ENCODE data around the gene BLNK.

BLNK gene

GRCh38 chr10:96228408-96228994 lies 42.9 kb downstream of the BLNK start:
- Histone ChIP-seq H2AFZ (ENCODE audit: low read length) (no peak overlapping the region), H3K79me1 (ENCODE audit: low read depth, low read length) (no peaks in the 10 kb centered on the region), H3K23ac (ENCODE audit: low read depth, low read length, poor library complexity) (no peak overlapping the region), H2BK120ac (ENCODE audit: low read depth, low read length) (no peak overlapping the region), H3K9me3 (replicated peaks in 1 of 2; ENCODE audit: control insufficient read depth in 2 of 2, insufficient read depth in 1 of 2, low read depth in 1 of 2, low read length in 2 of 2) (no peaks in the 10 kb centered on the region), H3K18ac (ENCODE audit: low read length) (no peak overlapping the region), H4K91ac (ENCODE audit: low read depth, low read length, poor library complexity) (no peak overlapping the region), H3K4me2 (ENCODE audit: insufficient read depth, low read length, poor library complexity, severe bottlenecking) (no peak overlapping the region), H2AK5ac (ENCODE audit: low read depth, low read length) (no peak overlapping the region), H2BK5ac (ENCODE audit: low read length) (no peak overlapping the region), H3K36me3 (replicated peaks in 1 of 2; ENCODE audit: control insufficient read depth in 2 of 2, insufficient read depth in 2 of 2, low read length in 2 of 2) (no peaks in the 10 kb centered on the region), H3K27me3 (ENCODE audit: control insufficient read depth in 3 of 3, insufficient read depth in 3 of 3, low read depth in 1 of 3, low read length in 3 of 3) (peaks cover 0 to 13% (median 0%) of the 10 kb centered on the region in 3 experiments), H3K4ac (ENCODE audit: low read length) (no peak overlapping the region), H3K27ac (replicated peaks; ENCODE audit: low read length) (no peak overlapping the region), H3K4me1 (ENCODE audit: control insufficient read depth in 2 of 2, insufficient read depth in 1 of 2, low read depth in 1 of 2, low read length in 2 of 2) (no peaks in the 10 kb centered on the region), H3K9ac (ENCODE audit: low read depth, low read length, poor library complexity) (no peak overlapping the region), H3K4me3 (ENCODE audit: low read length in 2 of 2) (no peak overlapping the region), H3K14ac (ENCODE audit: low read length) (no peak overlapping the region), H2BK12ac (ENCODE audit: low read length) (no peak overlapping the region), H4K8ac (ENCODE audit: low read depth, low read length) (no peak overlapping the region), H2BK15ac (ENCODE audit: low read length) (no peak overlapping the region)
- no CpG with 5 or more reads among the region's 9 CpGs for WGBS, 2 donors (ENCODE audit: extremely low coverage in 2 of 2, insufficient read length in 2 of 2, insufficient replicate concordance in 1 of 2)
- DNase-seq (ENCODE audit: low spot score) = no peak

- H4K91ac ChIP-seq (ENCODE audit: low read depth, low read length, poor library complexity) = no peak overlapping the region
- H4K8ac ChIP-seq (ENCODE audit: low read depth, low read length) = no peak overlapping the region
- H3K9me3 ChIP-seq (replicated peaks in 1 of 2; ENCODE audit: control insufficient read depth in 2 of 2, insufficient read depth in 1 of 2, low read depth in 1 of 2, low read length in 2 of 2) = no peaks in the 10 kb centered on the region
- H3K4me2 ChIP-seq (ENCODE audit: insufficient read depth, low read length, poor library complexity, severe bottlenecking) = no peak overlapping the region
- no peak overlapping the region for H3K9ac ChIP-seq (ENCODE audit: low read depth, low read length, poor library complexity)
- no peak overlapping the region for H3K14ac ChIP-seq (ENCODE audit: low read length)
- no peak overlapping the region for H2BK5ac ChIP-seq (ENCODE audit: low read length)
- H3K79me1 ChIP-seq (ENCODE audit: low read depth, low read length) = no peaks in the 10 kb centered on the region
- no peak overlapping the region for H3K18ac ChIP-seq (ENCODE audit: low read length)
- DNase-seq (ENCODE audit: low spot score) = no peak
- no peak overlapping the region for H3K4ac ChIP-seq (ENCODE audit: low read length)
- H2BK120ac ChIP-seq (ENCODE audit: low read depth, low read length) = no peak overlapping the region
- H3K4me3 ChIP-seq (ENCODE audit: low read length in 2 of 2) = no peak overlapping the region
- whole genome bisulfite sequencing, 2 donors (ENCODE audit: extremely low coverage in 2 of 2, insufficient read length in 2 of 2, insufficient replicate concordance in 1 of 2) = no CpG with 5 or more reads among the region's 19 CpGs
- H3K4me1 ChIP-seq (ENCODE audit: control insufficient read depth in 2 of 2, insufficient read depth in 1 of 2, low read depth in 1 of 2, low read length in 2 of 2) = no peaks in the 10 kb centered on the region
- no peaks in the 10 kb centered on the region for H3K36me3 ChIP-seq (replicated peaks in 1 of 2; ENCODE audit: control insufficient read depth in 2 of 2, insufficient read depth in 2 of 2, low read length in 2 of 2)
- H2BK15ac ChIP-seq (ENCODE audit: low read length) = no peak overlapping the region
- peak overlapping the region; percentile 26 for H3K23ac ChIP-seq (ENCODE audit: low read depth, low read length, poor library complexity)
- no peak overlapping the region for H2BK12ac ChIP-seq (ENCODE audit: low read length)
- peaks cover 0 to 13% (median 0%) of the 10 kb centered on the region in 3 experiments for H3K27me3 ChIP-seq (ENCODE audit: control insufficient read depth in 3 of 3, insufficient read depth in 3 of 3, low read depth in 1 of 3, low read length in 3 of 3)
- H2AFZ ChIP-seq (ENCODE audit: low read length) = no peak overlapping the region
- no peak overlapping the region for H3K27ac ChIP-seq (replicated peaks; ENCODE audit: low read length)
- H2AK5ac ChIP-seq (ENCODE audit: low read depth, low read length) = no peak overlapping the region
Observed at GRCh38 chr10:96227206-96227605, 44.2 kb downstream of the BLNK start.

- H4K8ac ChIP-seq (ENCODE audit: low read depth, low read length) = no peak overlapping the region
- no CpG with 5 or more reads among the region's 6 CpGs for WGBS, 2 donors (ENCODE audit: extremely low coverage in 2 of 2, insufficient read length in 2 of 2, insufficient replicate concordance in 1 of 2)
- no peak for DNase-seq (ENCODE audit: low spot score)
Observed at GRCh38 chr10:96225119-96225518, 46.2 kb downstream of the BLNK start.

GRCh38 chr10:96222908-96223307 lies 48.5 kb downstream of the BLNK start:
- no peak overlapping the region for H2BK120ac ChIP-seq (ENCODE audit: low read depth, low read length)
- no peak overlapping the region for H3K23ac ChIP-seq (ENCODE audit: low read depth, low read length, poor library complexity)
- no peak overlapping the region for H3K27ac ChIP-seq (replicated peaks; ENCODE audit: low read length)
- no peak overlapping the region for H2BK15ac ChIP-seq (ENCODE audit: low read length)
- H2AFZ ChIP-seq (ENCODE audit: low read length) = no peak overlapping the region
- H3K4me2 ChIP-seq (ENCODE audit: insufficient read depth, low read length, poor library complexity, severe bottlenecking) = no peak overlapping the region
- no peak overlapping the region for H3K4me3 ChIP-seq (ENCODE audit: low read length in 2 of 2)
- DNase-seq (ENCODE audit: low spot score) = no peak
- no peak overlapping the region for H4K91ac ChIP-seq (ENCODE audit: low read depth, low read length, poor library complexity)
- no peak overlapping the region for H3K18ac ChIP-seq (ENCODE audit: low read length)
- H3K4ac ChIP-seq (ENCODE audit: low read length) = no peak overlapping the region
- no peaks in the 10 kb centered on the region for H3K4me1 ChIP-seq (ENCODE audit: control insufficient read depth in 2 of 2, insufficient read depth in 1 of 2, low read depth in 1 of 2, low read length in 2 of 2)
- H2BK12ac ChIP-seq (ENCODE audit: low read length) = no peak overlapping the region
- no peaks in the 10 kb centered on the region for H3K9me3 ChIP-seq (replicated peaks in 1 of 2; ENCODE audit: control insufficient read depth in 2 of 2, insufficient read depth in 1 of 2, low read depth in 1 of 2, low read length in 2 of 2)
- H3K27me3 ChIP-seq (ENCODE audit: control insufficient read depth in 3 of 3, insufficient read depth in 3 of 3, low read depth in 1 of 3, low read length in 3 of 3) = peaks cover 0 to 16% (median 0%) of the 10 kb centered on the region in 3 experiments
- no peak overlapping the region for H2BK5ac ChIP-seq (ENCODE audit: low read length)
- H3K14ac ChIP-seq (ENCODE audit: low read length) = no peak overlapping the region
- no CpG with 5 or more reads among the region's 10 CpGs for WGBS, 2 donors (ENCODE audit: extremely low coverage in 2 of 2, insufficient read length in 2 of 2, insufficient replicate concordance in 1 of 2)
- H3K9ac ChIP-seq (ENCODE audit: low read depth, low read length, poor library complexity) = no peak overlapping the region
- H3K79me1 ChIP-seq (ENCODE audit: low read depth, low read length) = no peaks in the 10 kb centered on the region
- no peaks in the 10 kb centered on the region for H3K36me3 ChIP-seq (replicated peaks in 1 of 2; ENCODE audit: control insufficient read depth in 2 of 2, insufficient read depth in 2 of 2, low read length in 2 of 2)
- no peak overlapping the region for H2AK5ac ChIP-seq (ENCODE audit: low read depth, low read length)
- H4K8ac ChIP-seq (ENCODE audit: low read depth, low read length) = no peak overlapping the region

More at GRCh38 chr10:96225119-96225518, 46.2 kb downstream of the BLNK start:
- Histone ChIP-seq H2BK120ac (ENCODE audit: low read depth, low read length) (no peak overlapping the region), H3K36me3 (replicated peaks in 1 of 2; ENCODE audit: control insufficient read depth in 2 of 2, insufficient read depth in 2 of 2, low read length in 2 of 2) (no peaks in the 10 kb centered on the region), H3K4me3 (ENCODE audit: low read length in 2 of 2) (no peak overlapping the region), H2BK15ac (ENCODE audit: low read length) (no peak overlapping the region), H3K4me2 (ENCODE audit: insufficient read depth, low read length, poor library complexity, severe bottlenecking) (no peak overlapping the region), H3K9me3 (replicated peaks in 1 of 2; ENCODE audit: control insufficient read depth in 2 of 2, insufficient read depth in 1 of 2, low read depth in 1 of 2, low read length in 2 of 2) (no peaks in the 10 kb centered on the region), H3K27ac (replicated peaks; ENCODE audit: low read length) (no peak overlapping the region), H3K4ac (ENCODE audit: low read length) (no peak overlapping the region), H3K79me1 (ENCODE audit: low read depth, low read length) (no peaks in the 10 kb centered on the region), H2AFZ (ENCODE audit: low read length) (no peak overlapping the region), H2BK12ac (ENCODE audit: low read length) (no peak overlapping the region), H3K14ac (ENCODE audit: low read length) (no peak overlapping the region), H4K91ac (ENCODE audit: low read depth, low read length, poor library complexity) (no peak overlapping the region), H3K27me3 (ENCODE audit: control insufficient read depth in 3 of 3, insufficient read depth in 3 of 3, low read depth in 1 of 3, low read length in 3 of 3) (peaks cover 0 to 16% (median 0%) of the 10 kb centered on the region in 3 experiments), H3K23ac (ENCODE audit: low read depth, low read length, poor library complexity) (no peak overlapping the region), H3K18ac (ENCODE audit: low read length) (peak overlapping the region; percentile 51), H2BK5ac (ENCODE audit: low read length) (no peak overlapping the region), H2AK5ac (ENCODE audit: low read depth, low read length) (no peak overlapping the region), H3K9ac (ENCODE audit: low read depth, low read length, poor library complexity) (peak overlapping the region; percentile 46), H3K4me1 (ENCODE audit: control insufficient read depth in 2 of 2, insufficient read depth in 1 of 2, low read depth in 1 of 2, low read length in 2 of 2) (no peaks in the 10 kb centered on the region)
